ENCODE data around the gene STK38L.

DNA sequence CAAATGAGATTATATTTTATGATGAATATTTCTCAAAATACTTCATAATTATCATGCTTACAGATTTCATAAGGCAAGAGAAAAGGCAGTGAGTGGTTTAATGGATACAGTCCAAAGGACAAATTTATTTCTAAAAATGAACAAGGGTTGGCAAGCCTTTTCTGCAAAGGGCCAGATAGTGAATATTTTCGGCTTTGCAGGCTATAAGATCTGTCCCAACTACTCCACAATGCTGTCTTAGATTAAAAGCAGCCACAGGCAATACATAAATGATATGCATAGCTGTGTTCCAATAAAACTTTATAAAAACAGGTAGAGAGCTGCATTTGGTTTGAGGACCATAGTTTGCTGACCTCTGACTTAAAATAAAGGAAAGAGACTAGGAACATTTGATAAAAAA lies 42.9 kb upstream of the STK38L start:
- TF ChIP-seq, protein P1, sequence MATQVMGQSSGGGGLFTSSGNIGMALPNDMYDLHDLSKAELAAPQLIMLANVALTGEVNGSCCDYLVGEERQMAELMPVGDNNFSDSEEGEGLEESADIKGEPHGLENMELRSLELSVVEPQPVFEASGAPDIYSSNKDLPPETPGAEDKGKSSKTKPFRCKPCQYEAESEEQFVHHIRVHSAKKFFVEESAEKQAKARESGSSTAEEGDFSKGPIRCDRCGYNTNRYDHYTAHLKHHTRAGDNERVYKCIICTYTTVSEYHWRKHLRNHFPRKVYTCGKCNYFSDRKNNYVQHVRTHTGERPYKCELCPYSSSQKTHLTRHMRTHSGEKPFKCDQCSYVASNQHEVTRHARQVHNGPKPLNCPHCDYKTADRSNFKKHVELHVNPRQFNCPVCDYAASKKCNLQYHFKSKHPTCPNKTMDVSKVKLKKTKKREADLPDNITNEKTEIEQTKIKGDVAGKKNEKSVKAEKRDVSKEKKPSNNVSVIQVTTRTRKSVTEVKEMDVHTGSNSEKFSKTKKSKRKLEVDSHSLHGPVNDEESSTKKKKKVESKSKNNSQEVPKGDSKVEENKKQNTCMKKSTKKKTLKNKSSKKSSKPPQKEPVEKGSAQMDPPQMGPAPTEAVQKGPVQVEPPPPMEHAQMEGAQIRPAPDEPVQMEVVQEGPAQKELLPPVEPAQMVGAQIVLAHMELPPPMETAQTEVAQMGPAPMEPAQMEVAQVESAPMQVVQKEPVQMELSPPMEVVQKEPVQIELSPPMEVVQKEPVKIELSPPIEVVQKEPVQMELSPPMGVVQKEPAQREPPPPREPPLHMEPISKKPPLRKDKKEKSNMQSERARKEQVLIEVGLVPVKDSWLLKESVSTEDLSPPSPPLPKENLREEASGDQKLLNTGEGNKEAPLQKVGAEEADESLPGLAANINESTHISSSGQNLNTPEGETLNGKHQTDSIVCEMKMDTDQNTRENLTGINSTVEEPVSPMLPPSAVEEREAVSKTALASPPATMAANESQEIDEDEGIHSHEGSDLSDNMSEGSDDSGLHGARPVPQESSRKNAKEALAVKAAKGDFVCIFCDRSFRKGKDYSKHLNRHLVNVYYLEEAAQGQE (IDR thresholded peaks at IDR 0.05; ENCODE audit: low read depth, low read length): no peak
- TF ChIP-seq NFIC (IDR thresholded peaks at IDR 0.05; ENCODE audit: low read depth, low read length) (no peak), CHD1 (IDR thresholded peaks at IDR 0.05; ENCODE audit: low read depth, low read length) (no peak), NR2C1 (IDR thresholded peaks at IDR 0.05) (no peak), ZNF274 (IDR thresholded peaks at IDR 0.05; ENCODE audit: insufficient read depth, insufficient read length) (no peak), EP300 (IDR thresholded peaks at IDR 0.05; ENCODE audit: borderline replicate concordance in 1 of 2, control insufficient read depth in 1 of 2, low read depth in 2 of 2, low read length in 2 of 2) (no peak), POLR2AphosphoS5 (IDR thresholded peaks at IDR 0.05; ENCODE audit: low read length) (no peak), POLR2A (IDR thresholded peaks at IDR 0.05; ENCODE audit: low read depth, low read length) (no peak), CHD2 (IDR thresholded peaks at IDR 0.05; ENCODE audit: borderline replicate concordance, low read depth, low read length) (no peak)
- TF ChIP-seq, protein P2, sequence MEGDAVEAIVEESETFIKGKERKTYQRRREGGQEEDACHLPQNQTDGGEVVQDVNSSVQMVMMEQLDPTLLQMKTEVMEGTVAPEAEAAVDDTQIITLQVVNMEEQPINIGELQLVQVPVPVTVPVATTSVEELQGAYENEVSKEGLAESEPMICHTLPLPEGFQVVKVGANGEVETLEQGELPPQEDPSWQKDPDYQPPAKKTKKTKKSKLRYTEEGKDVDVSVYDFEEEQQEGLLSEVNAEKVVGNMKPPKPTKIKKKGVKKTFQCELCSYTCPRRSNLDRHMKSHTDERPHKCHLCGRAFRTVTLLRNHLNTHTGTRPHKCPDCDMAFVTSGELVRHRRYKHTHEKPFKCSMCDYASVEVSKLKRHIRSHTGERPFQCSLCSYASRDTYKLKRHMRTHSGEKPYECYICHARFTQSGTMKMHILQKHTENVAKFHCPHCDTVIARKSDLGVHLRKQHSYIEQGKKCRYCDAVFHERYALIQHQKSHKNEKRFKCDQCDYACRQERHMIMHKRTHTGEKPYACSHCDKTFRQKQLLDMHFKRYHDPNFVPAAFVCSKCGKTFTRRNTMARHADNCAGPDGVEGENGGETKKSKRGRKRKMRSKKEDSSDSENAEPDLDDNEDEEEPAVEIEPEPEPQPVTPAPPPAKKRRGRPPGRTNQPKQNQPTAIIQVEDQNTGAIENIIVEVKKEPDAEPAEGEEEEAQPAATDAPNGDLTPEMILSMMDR (IDR thresholded peaks at IDR 0.05 in 2 of 3, conservative IDR thresholded peaks at IDR 0.05 in 1 of 3; ENCODE audit: control insufficient read depth in 2 of 3, extremely low read depth in 1 of 3, insufficient read depth in 1 of 3, low read depth in 3 of 3, low read length in 3 of 3): no peak
- TF ChIP-seq, protein P3, sequence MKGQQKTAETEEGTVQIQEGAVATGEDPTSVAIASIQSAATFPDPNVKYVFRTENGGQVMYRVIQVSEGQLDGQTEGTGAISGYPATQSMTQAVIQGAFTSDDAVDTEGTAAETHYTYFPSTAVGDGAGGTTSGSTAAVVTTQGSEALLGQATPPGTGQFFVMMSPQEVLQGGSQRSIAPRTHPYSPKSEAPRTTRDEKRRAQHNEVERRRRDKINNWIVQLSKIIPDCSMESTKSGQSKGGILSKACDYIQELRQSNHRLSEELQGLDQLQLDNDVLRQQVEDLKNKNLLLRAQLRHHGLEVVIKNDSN (IDR thresholded peaks at IDR 0.05; ENCODE audit: borderline replicate concordance, extremely low read length, insufficient read depth, low read depth, low read length): no peak
- TF ChIP-seq, protein P4, sequence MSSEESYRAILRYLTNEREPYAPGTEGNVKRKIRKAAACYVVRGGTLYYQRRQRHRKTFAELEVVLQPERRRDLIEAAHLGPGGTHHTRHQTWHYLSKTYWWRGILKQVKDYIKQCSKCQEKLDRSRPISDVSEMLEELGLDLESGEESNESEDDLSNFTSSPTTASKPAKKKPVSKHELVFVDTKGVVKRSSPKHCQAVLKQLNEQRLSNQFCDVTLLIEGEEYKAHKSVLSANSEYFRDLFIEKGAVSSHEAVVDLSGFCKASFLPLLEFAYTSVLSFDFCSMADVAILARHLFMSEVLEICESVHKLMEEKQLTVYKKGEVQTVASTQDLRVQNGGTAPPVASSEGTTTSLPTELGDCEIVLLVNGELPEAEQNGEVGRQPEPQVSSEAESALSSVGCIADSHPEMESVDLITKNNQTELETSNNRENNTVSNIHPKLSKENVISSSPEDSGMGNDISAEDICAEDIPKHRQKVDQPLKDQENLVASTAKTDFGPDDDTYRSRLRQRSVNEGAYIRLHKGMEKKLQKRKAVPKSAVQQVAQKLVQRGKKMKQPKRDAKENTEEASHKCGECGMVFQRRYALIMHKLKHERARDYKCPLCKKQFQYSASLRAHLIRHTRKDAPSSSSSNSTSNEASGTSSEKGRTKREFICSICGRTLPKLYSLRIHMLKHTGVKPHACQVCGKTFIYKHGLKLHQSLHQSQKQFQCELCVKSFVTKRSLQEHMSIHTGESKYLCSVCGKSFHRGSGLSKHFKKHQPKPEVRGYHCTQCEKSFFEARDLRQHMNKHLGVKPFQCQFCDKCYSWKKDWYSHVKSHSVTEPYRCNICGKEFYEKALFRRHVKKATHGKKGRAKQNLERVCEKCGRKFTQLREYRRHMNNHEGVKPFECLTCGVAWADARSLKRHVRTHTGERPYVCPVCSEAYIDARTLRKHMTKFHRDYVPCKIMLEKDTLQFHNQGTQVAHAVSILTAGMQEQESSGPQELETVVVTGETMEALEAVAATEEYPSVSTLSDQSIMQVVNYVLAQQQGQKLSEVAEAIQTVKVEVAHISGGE (CRISPR knock-in tag; IDR thresholded peaks at IDR 0.05): no peak
- TF ChIP-seq, protein P5, sequence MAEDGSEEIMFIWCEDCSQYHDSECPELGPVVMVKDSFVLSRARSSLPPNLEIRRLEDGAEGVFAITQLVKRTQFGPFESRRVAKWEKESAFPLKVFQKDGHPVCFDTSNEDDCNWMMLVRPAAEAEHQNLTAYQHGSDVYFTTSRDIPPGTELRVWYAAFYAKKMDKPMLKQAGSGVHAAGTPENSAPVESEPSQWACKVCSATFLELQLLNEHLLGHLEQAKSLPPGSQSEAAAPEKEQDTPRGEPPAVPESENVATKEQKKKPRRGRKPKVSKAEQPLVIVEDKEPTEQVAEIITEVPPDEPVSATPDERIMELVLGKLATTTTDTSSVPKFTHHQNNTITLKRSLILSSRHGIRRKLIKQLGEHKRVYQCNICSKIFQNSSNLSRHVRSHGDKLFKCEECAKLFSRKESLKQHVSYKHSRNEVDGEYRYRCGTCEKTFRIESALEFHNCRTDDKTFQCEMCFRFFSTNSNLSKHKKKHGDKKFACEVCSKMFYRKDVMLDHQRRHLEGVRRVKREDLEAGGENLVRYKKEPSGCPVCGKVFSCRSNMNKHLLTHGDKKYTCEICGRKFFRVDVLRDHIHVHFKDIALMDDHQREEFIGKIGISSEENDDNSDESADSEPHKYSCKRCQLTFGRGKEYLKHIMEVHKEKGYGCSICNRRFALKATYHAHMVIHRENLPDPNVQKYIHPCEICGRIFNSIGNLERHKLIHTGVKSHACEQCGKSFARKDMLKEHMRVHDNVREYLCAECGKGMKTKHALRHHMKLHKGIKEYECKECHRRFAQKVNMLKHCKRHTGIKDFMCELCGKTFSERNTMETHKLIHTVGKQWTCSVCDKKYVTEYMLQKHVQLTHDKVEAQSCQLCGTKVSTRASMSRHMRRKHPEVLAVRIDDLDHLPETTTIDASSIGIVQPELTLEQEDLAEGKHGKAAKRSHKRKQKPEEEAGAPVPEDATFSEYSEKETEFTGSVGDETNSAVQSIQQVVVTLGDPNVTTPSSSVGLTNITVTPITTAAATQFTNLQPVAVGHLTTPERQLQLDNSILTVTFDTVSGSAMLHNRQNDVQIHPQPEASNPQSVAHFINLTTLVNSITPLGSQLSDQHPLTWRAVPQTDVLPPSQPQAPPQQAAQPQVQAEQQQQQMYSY (CRISPR knock-in tag; IDR thresholded peaks at IDR 0.05): no peak
- TF ChIP-seq, protein P6, sequence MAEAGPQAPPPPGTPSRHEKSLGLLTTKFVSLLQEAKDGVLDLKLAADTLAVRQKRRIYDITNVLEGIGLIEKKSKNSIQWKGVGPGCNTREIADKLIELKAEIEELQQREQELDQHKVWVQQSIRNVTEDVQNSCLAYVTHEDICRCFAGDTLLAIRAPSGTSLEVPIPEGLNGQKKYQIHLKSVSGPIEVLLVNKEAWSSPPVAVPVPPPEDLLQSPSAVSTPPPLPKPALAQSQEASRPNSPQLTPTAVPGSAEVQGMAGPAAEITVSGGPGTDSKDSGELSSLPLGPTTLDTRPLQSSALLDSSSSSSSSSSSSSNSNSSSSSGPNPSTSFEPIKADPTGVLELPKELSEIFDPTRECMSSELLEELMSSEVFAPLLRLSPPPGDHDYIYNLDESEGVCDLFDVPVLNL (IDR thresholded peaks at IDR 0.05; ENCODE audit: low read depth, low read length): no peak

Measured in GM12878 (cell line).